GM12878 (cell line): ENCODE results near the gene IFI6. TPM values are rescaled to one million over a fixed set of nuclear protein-coding genes. Genes with fewer than 3 reads are reported as not detected.

Experiments used
- ATAC-seq: fragments of 200-7000 bp; cut with Tn5 transposase; 3 replicates; pipeline ENCODE4 v1.9.1; 2020; ENCODE audit warnings: mild to moderate bottlenecking, moderate library complexity
- BruUV-seq: library from RNA; stranded (reverse); fragments of 400-500 nt; replicated peaks from 2 replicates; lab custom pipeline; 2021; lab: Mats Ljungman, UMichigan
- CTCF ChIA-PET: fragments of 300-600 bp; sonication (Branson Sonifier 250); formaldehyde crosslinking; extraction: SDS; loops from one replicate; lab custom pipeline; 2021; ENCODE audit warnings: inconsistent platforms; lab: Yijun Ruan, JAX
- POLR2A ChIA-PET: fragments of 350-600 bp; formaldehyde crosslinking; extraction: SDS; loops from one replicate; lab custom pipeline; 2021; ENCODE audit warnings: inconsistent platforms; lab: Charles Lee
- RAD21 ChIA-PET: fragments of 300-600 bp; sonication (Branson Sonifier 250); formaldehyde crosslinking; loops from one replicate; lab custom pipeline; 2023; ENCODE audit warnings: antibody characterized with exemption; ENCODE audit not compliant: unreplicated experiment; lab: Charles Lee
- SMC1A ChIA-PET: fragments of 300-600 bp; sonication (Branson Sonifier 250); formaldehyde crosslinking; loops from one replicate; lab custom pipeline; 2023; ENCODE audit not compliant: unreplicated experiment, uncharacterized antibody; lab: Charles Lee
- DNase-seq: peaks from one replicate; pipeline ENCODE4 v3.0.0-alpha.2; 2011; ENCODE audit warnings: low read depth, low spot score
- FAIRE-seq: peaks from 3 replicates; lab custom pipeline; 2011; peaks lifted over from hg19 to GRCh38; lab: Jason Lieb, UNC
- H2AFZ ChIP-seq: 2 replicates; pipeline ENCODE4 v1.6.0; 2011; ENCODE audit warnings: low read depth, low read length, control low read depth; ENCODE audit not compliant: control insufficient read depth
- H3K27ac ChIP-seq: 2 replicates; pipeline ENCODE4 v1.5.1; 2011; ENCODE audit warnings: control low read depth; ENCODE audit not compliant: control insufficient read depth, insufficient read depth
- H3K27me3 ChIP-seq, 2 experiments: replicated peaks in 1 of 2; 2 replicates each; pipeline versions ENCODE4 v1.6.0 to v1.6.1; 2011; ENCODE audit warnings: low read length in 1 of 2; ENCODE audit not compliant: control insufficient read depth in 2 of 2, insufficient read depth in 2 of 2
- H3K36me3 ChIP-seq, 2 experiments: 2 replicates each; pipeline ENCODE4 v1.5.1; 2011; ENCODE audit warnings: low read length in 1 of 2; ENCODE audit not compliant: control insufficient read depth in 2 of 2, insufficient read depth in 2 of 2
- H3K4me1 ChIP-seq: 2 replicates; pipeline ENCODE4 v1.6.1; 2011; ENCODE audit warnings: mild to moderate bottlenecking, low read length, moderate library complexity, mixed read lengths; ENCODE audit not compliant: control insufficient read depth, insufficient read depth
- H3K4me2 ChIP-seq: 2 replicates; pipeline ENCODE4 v1.6.0; 2011; ENCODE audit warnings: control low read depth; ENCODE audit not compliant: control insufficient read depth, insufficient read depth
- H3K4me3 ChIP-seq: fragments of 200-600 bp; sonication (generic); 2 replicates; pipeline ENCODE4 v1.5.1; 2016
- H3K79me2 ChIP-seq: 2 replicates; pipeline ENCODE4 v1.6.0; 2011; ENCODE audit warnings: low read length; ENCODE audit not compliant: control insufficient read depth, insufficient read depth
- H3K9ac ChIP-seq: 2 replicates; pipeline ENCODE4 v1.8.0; 2011; ENCODE audit warnings: low read length, control low read depth, mixed read lengths; ENCODE audit not compliant: control insufficient read depth, insufficient read depth
- H3K9me3 ChIP-seq: replicated peaks from 3 replicates; pipeline ENCODE4 v1.5.1; 2011; ENCODE audit warnings: mild to moderate bottlenecking, low read length; ENCODE audit not compliant: control insufficient read depth, insufficient read depth
- H4K20me1 ChIP-seq: 2 replicates; pipeline ENCODE4 v1.6.0; 2011; ENCODE audit not compliant: control insufficient read depth, insufficient read depth
- CHD4 ChIP-seq: fragments of 200-600 bp; sonication (generic); IDR thresholded peaks from 2 replicates; pipeline ENCODE4 v1.6.1; 2016; ENCODE audit warnings: mild to moderate bottlenecking
- CREB1 ChIP-seq: IDR thresholded peaks from 2 replicates; pipeline ENCODE4 v1.6.1; 2012; ENCODE audit warnings: low read depth, mild to moderate bottlenecking, inconsistent platforms
- CREM ChIP-seq: IDR thresholded peaks from 2 replicates; pipeline ENCODE4 v1.6.1; 2014; ENCODE audit warnings: antibody characterized with exemption, low read depth
- HDAC2 ChIP-seq: fragments of 200-600 bp; sonication (generic); IDR thresholded peaks from 2 replicates; pipeline ENCODE4 v1.6.1; 2017
- SMC3 ChIP-seq: IDR thresholded peaks from 2 replicates; pipeline ENCODE4 v1.6.1; 2011; ENCODE audit warnings: low read length, improper control_type of control experiment, borderline replicate concordance
- SPI1 ChIP-seq: IDR thresholded peaks from 2 replicates; pipeline ENCODE4 v1.6.1; 2011; ENCODE audit warnings: low read depth, mild to moderate bottlenecking, low read length, moderate library complexity, borderline replicate concordance; ENCODE audit not compliant: insufficient read depth
- SRF ChIP-seq, 2 experiments: IDR thresholded peaks; 2 replicates each; pipeline ENCODE4 v1.6.1; 2011; ENCODE audit warnings: low read depth in 2 of 2, low read length in 2 of 2, mild to moderate bottlenecking in 1 of 2, moderate library complexity in 1 of 2
- ZNF24 ChIP-seq: fragments of 450-650 bp; IDR thresholded peaks from 2 replicates; pipeline ENCODE4 v1.6.1; 2017; ENCODE audit warnings: antibody characterized with exemption, mild to moderate bottlenecking
- ZNF384 ChIP-seq: IDR thresholded peaks from 2 replicates; pipeline ENCODE4 v1.6.1; 2012; ENCODE audit warnings: low read depth, mild to moderate bottlenecking, low read length, improper control_type of control experiment, borderline replicate concordance
- WGBS: methylation state at CpG from one replicate; pipeline ENCODE4 v1.1.6; 2016; ENCODE audit warnings: low lambda C conversion rate; ENCODE audit not compliant: insufficient replicate concordance, insufficient coverage; ENCODE audit errors: missing lambda C conversion rate; 5-methylcytosine and 5-hydroxymethylcytosine counted together
- in situ Hi-C: fragments of 300-500 bp; cut with MboI; formaldehyde crosslinking; loops from 9 replicates; pipeline ENCODE4 v1.14.3; 2018; ENCODE audit warnings: mixed read lengths
- intact Hi-C: fragments of 100-400 bp; cut with micrococcal nuclease; formaldehyde crosslinking; loops from one replicate; pipeline ENCODE4 v1.14.2; 2022; ENCODE audit not compliant: unreplicated experiment
- polyA plus RNA-seq, 11 experiments: library from polyadenylated mRNA; depleted of rRNA in 4 of 11; unstranded in 6 of 11; stranded (reverse) in 5 of 11; fragments of >200 nt; fragmentation: Nextera tagmentation in 4 of 11; fragmentation: Illumina TruSeq in 1 of 11; extraction: Ambion mirVana in 4 of 11; extraction: Trizol in 1 of 11; gene quantifications; 1 replicate in 1 of 11; 2 replicates in 10 of 11; pipeline versions ENCODE4 v1.2.1 to v1.2.3, GENCODE V29; 2011 to 2016; ENCODE audit warnings: inconsistent platforms in 2 of 11, missing spikeins in 2 of 11, low read depth in 1 of 11
- total RNA-seq, 4 experiments: library from RNA; depleted of rRNA in 3 of 4; stranded (reverse); fragments of >200 nt in 3 of 4; fragmentation: Illumina TruSeq in 1 of 4; extraction: Trizol in 1 of 4; gene quantifications; 2 replicates each; pipeline versions ENCODE4 v1.2.1 to v1.2.3, GENCODE V29; 2013 to 2021
- TF ChIP-seq, protein P1 (sequence below): fragments of 450-650 bp; IDR thresholded peaks from 2 replicates; pipeline ENCODE4 v1.6.1; 2018; ENCODE audit warnings: mild to moderate bottlenecking, low read depth, moderate library complexity; ENCODE audit not compliant: partially characterized antibody
- TF ChIP-seq, protein P2 (sequence below): IDR thresholded peaks from 2 replicates; pipeline ENCODE4 v1.6.1; 2011; ENCODE audit warnings: mild to moderate bottlenecking, low read depth, low read length, moderate library complexity; ENCODE audit not compliant: insufficient replicate concordance
- TF ChIP-seq, protein P3 (sequence below): IDR thresholded peaks from 2 replicates; pipeline ENCODE4 v1.6.1; 2012; ENCODE audit warnings: low read length, inconsistent platforms
- TF ChIP-seq, protein P4 (sequence below): IDR thresholded peaks from 2 replicates; pipeline ENCODE4 v1.6.1; 2012; ENCODE audit warnings: low read depth, low read length, improper control_type of control experiment
- TF ChIP-seq, protein P5 (sequence below): fragments of 450-650 bp; IDR thresholded peaks from 2 replicates; pipeline ENCODE4 v1.6.1; 2017; ENCODE audit warnings: borderline replicate concordance

IFI6 gene
- total and polyA plus RNA-seq, 10 of the 15 experiments (the other 5 are each of a cell fraction or from before 2014, with no cell fraction given) = 5.6 to 123 (median 69.0) TPM

DNA sequence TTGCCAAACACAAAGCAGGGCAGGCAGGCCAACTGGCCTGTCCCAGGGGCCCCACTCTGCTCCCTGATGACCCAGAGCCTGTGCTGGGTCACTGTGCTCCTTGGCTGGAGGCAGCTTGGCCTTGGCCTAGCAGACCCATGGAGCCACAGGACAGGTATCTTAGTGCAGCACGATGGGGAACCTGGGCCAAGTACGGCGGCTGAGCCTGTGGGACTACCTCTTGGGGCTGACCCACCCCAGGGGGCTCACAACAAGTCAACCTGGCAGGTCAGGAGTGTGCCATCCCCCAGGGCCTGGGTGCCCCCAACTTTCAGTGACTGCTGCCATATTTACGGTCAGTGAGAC lies 26.9 kb downstream of the IFI6 start:
- intact Hi-C loops = no loop called here
- H3K79me2 ChIP-seq = no peaks in the 10 kb centered on the region
- SMC1A ChIA-PET = interaction anchor here (0.9 to 2.1 kb wide), 5 partner anchors 8 to 24 kb away, joined by 5 to 28 read pairs (median 6); no protein-coding TSS in a partner anchor
- in situ Hi-C loops = no loop called here
- no peak overlapping the region for H3K4me3 ChIP-seq
- no peaks in the 10 kb centered on the region for H4K20me1 ChIP-seq
- ATAC-seq (no peak; the same call in 2 of the 3 replicates), FAIRE-seq (no peak), DNase-seq (no peak)
- no TSS peak for BruUV-seq
- POLR2A ChIA-PET = interaction anchor here (2.4 kb wide), 1 partner anchor 11 kb away, joined by 6 read pairs; no protein-coding TSS in a partner anchor
- H3K36me3 ChIP-seq = no peaks in the 10 kb centered on the region
- RAD21 ChIA-PET = interaction anchor here (0.7 to 2.1 kb wide), 3 partner anchors 15 to 18 kb away, joined by 3 to 25 read pairs (median 4); no protein-coding TSS in a partner anchor
- H3K27me3 ChIP-seq = no peaks in the 10 kb centered on the region
- H3K4me1 ChIP-seq = peaks cover 11% of the 10 kb centered on the region
- 98% methylated on average over 4 of the region's 4 CpGs for WGBS
- H3K9me3 ChIP-seq = no peaks in the 10 kb centered on the region
- CTCF ChIA-PET = interaction anchor here (1.8 to 6.0 kb wide), 4 partner anchors 12 to 38 kb away, joined by 10 to 43 read pairs (median 27); no protein-coding TSS in a partner anchor
- H3K9ac ChIP-seq = no peak overlapping the region
- no peak overlapping the region for H3K27ac ChIP-seq
- no peak overlapping the region for H2AFZ ChIP-seq
- no peak overlapping the region for H3K4me2 ChIP-seq
- TF ChIP-seq HDAC2 (no peak), ZNF384 (no peak), CREB1 (no peak), SMC3 (no peak), ZNF24 (no peak), CHD4 (no peak), CREM (no peak), SPI1 (no peak), SRF (IDR thresholded peaks at IDR 0.05; ENCODE audit: low read depth in 2 of 2, low read length in 2 of 2) (no peak)
- TF ChIP-seq, protein P1, sequence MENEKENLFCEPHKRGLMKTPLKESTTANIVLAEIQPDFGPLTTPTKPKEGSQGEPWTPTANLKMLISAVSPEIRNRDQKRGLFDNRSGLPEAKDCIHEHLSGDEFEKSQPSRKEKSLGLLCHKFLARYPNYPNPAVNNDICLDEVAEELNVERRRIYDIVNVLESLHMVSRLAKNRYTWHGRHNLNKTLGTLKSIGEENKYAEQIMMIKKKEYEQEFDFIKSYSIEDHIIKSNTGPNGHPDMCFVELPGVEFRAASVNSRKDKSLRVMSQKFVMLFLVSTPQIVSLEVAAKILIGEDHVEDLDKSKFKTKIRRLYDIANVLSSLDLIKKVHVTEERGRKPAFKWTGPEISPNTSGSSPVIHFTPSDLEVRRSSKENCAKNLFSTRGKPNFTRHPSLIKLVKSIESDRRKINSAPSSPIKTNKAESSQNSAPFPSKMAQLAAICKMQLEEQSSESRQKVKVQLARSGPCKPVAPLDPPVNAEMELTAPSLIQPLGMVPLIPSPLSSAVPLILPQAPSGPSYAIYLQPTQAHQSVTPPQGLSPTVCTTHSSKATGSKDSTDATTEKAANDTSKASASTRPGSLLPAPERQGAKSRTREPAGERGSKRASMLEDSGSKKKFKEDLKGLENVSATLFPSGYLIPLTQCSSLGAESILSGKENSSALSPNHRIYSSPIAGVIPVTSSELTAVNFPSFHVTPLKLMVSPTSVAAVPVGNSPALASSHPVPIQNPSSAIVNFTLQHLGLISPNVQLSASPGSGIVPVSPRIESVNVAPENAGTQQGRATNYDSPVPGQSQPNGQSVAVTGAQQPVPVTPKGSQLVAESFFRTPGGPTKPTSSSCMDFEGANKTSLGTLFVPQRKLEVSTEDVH = no peak
- TF ChIP-seq, protein P2, sequence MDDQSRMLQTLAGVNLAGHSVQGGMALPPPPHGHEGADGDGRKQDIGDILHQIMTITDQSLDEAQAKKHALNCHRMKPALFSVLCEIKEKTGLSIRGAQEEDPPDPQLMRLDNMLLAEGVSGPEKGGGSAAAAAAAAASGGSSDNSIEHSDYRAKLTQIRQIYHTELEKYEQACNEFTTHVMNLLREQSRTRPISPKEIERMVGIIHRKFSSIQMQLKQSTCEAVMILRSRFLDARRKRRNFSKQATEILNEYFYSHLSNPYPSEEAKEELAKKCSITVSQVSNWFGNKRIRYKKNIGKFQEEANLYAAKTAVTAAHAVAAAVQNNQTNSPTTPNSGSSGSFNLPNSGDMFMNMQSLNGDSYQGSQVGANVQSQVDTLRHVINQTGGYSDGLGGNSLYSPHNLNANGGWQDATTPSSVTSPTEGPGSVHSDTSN = no peak
- TF ChIP-seq, protein P3, sequence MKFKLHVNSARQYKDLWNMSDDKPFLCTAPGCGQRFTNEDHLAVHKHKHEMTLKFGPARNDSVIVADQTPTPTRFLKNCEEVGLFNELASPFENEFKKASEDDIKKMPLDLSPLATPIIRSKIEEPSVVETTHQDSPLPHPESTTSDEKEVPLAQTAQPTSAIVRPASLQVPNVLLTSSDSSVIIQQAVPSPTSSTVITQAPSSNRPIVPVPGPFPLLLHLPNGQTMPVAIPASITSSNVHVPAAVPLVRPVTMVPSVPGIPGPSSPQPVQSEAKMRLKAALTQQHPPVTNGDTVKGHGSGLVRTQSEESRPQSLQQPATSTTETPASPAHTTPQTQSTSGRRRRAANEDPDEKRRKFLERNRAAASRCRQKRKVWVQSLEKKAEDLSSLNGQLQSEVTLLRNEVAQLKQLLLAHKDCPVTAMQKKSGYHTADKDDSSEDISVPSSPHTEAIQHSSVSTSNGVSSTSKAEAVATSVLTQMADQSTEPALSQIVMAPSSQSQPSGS = no peak
- TF ChIP-seq, protein P4, sequence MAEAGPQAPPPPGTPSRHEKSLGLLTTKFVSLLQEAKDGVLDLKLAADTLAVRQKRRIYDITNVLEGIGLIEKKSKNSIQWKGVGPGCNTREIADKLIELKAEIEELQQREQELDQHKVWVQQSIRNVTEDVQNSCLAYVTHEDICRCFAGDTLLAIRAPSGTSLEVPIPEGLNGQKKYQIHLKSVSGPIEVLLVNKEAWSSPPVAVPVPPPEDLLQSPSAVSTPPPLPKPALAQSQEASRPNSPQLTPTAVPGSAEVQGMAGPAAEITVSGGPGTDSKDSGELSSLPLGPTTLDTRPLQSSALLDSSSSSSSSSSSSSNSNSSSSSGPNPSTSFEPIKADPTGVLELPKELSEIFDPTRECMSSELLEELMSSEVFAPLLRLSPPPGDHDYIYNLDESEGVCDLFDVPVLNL = no peak
- TF ChIP-seq, protein P5, sequence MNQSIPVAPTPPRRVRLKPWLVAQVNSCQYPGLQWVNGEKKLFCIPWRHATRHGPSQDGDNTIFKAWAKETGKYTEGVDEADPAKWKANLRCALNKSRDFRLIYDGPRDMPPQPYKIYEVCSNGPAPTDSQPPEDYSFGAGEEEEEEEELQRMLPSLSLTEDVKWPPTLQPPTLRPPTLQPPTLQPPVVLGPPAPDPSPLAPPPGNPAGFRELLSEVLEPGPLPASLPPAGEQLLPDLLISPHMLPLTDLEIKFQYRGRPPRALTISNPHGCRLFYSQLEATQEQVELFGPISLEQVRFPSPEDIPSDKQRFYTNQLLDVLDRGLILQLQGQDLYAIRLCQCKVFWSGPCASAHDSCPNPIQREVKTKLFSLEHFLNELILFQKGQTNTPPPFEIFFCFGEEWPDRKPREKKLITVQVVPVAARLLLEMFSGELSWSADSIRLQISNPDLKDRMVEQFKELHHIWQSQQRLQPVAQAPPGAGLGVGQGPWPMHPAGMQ = no peak
